Keratinocyte (primary cell): ENCODE data around the gene AKR1E2.

ENCODE experiments used
- CTCF ChIP-seq, 3 experiments: IDR thresholded peaks in 1 of 3; conservative IDR thresholded peaks in 1 of 3; optimal IDR thresholded peaks in 1 of 3; 2 replicates in 2 of 3; 3 replicates in 1 of 3; pipeline versions ENCODE3 to v1.5.1; 2011; ENCODE audit warnings: low read length in 3 of 3, mild to moderate bottlenecking in 3 of 3, moderate library complexity in 2 of 3, control low read depth in 1 of 3, inconsistent platforms in 1 of 3; ENCODE audit not compliant: insufficient read depth in 2 of 3; ENCODE audit errors: extremely low read depth in 1 of 3
- EZH2 ChIP-seq: IDR thresholded peaks from one replicate; pipeline ENCODE4 v1.6.1; 2012; ENCODE audit warnings: inconsistent platforms, mild to moderate bottlenecking, low read length, moderate library complexity

- TF ChIP-seq EZH2 (no peak), CTCF (optimal IDR thresholded peaks at IDR 0.05 in 1 of 3, IDR thresholded peaks at IDR 0.05 in 1 of 3, conservative IDR thresholded peaks at IDR 0.05 in 1 of 3; ENCODE audit: extremely low read depth in 1 of 3, insufficient read depth in 2 of 3, low read length in 3 of 3) (no peak)
Observed at GRCh38 chr10:4851846-4852245, 25.8 kb downstream of the AKR1E2 start.
